IPS-NIHi7 (cell line): Measurements from ENCODE around the gene CYREN.
"Not testable (repeated sequence)": the region's sequence is repeated elsewhere in the genome, so short reads cannot be mapped to it uniquely, and the experiment has no call there.

ENCODE experiments used
- DNase-seq: peaks from one replicate; pipeline ENCODE4 v3.0.0; 2012; ENCODE audit warnings: mixed read lengths; ENCODE audit errors: extremely low spot score

CYREN gene

DNA sequence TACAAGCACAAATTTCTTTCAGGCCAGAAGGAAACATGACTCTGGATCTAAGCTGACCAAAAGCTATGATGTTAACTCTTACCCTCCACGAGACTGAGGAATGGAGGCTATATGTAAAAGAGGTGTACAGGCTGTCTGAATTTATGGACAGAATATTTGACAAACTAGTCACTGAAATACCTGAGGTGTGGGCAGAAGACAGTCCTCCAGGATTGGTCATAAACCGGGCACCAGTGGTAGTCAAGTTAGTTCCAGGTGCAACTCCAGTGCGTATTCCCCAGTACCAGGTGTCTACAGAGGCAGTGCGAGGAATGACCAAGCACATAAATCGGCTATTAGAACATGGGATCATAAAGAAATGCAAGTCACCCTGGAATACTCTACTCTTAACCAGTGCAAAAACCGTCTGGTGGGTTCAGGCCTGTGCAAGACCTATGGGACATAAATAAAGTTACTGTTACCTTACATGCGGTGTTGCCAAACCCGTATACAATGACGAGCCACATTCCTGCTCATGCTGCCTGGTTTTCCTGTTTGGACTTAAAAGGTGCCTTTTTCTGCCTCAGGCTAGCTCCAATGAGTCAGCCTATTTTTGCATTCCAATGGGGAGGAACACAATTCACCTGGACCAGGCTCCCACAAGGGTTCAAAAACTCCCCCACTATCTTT lies 6.7 kb upstream of the CYREN start:
- peak; percentile 43 for DNase-seq

DNA sequence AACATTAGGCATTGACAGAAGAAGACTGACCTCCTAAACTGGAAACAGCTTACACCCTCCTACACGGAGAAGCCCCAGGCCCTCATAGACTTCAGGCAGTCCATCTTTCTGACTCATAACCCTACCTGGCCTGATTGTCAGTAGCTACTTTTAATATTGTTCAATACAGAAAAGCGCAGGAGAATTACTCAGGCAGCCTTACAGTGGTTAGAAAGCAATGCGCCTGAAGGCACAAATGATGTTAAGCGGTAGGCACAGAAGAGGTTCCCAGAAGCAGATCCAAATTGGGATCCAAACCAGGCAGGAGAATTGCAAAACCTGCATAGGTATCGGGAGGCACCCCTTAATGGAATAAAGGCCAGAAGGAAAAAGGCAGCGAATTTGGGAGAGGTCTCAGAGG lies 5.4 kb upstream of the CYREN start:
- no peak for DNase-seq

DNA sequence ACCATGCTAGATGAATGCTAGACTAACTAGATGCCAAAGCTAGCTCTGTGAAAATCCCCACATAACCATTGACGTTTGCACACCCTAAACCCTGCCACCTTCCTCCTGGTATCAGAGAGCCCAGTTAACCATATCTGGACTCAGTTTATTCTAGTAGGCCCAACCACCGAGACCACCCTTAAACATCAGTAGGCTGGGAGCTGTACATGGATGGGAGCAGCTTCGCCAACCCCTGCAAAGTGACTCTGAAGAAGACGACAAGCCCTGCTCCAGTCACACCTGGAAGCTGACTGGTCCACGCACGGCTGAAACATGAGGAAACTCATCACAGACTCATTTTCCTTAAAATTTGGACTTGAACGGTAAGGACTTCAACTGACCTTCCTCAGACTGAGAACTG lies 4.4 kb upstream of the CYREN start:
- DNase-seq, result no peak

- not testable (repeated sequence) for DNase-seq
Measured at GRCh38 chr7:135173916-135174315, 3.4 kb upstream of the CYREN start.

GRCh38 chr7:135171581-135172291 lies 1.2 kb upstream of the CYREN start:
- DNase-seq, result not testable (repeated sequence)

DNA sequence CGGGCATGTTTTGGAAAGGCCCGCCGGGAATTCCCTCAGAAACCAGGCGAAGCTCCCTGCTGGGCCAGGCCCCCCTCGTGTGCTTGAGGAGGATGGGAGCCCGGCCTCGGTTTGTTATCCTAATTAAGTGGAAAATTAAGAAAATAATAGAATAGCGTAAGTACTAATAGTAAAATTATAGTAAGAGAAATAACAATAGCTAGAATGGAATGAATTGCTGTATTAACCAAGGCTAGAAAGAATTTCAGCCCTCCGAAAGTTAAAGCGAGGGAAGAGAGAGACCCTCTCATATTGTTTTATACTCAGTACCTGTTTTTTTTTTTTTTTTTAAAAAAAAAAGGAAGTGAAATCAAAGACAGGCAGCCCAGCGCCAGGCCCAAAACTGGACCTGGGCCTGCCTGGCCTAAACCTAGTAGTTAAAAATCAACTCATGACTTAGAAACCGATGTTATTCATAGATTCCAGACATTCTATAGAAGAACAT lies 533 bp upstream of the CYREN start:
- not testable (repeated sequence) for DNase-seq

DNA sequence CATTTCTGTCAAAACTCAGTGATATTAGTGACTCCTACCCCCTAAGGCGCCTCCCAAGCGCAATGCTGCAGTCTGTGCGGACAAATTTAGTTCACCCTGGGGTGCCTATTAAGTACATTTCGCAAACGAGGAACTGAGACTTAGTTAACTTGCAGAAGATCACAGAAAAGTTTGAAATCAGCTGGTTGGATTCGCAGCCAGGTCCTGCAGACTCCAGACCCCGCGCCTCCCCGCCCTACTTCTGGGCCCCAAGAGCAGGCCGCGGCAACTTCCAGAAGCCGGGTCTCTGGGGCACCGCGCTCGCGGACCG lies 588 bp downstream of the CYREN start:
- DNase-seq, result no peak

DNA sequence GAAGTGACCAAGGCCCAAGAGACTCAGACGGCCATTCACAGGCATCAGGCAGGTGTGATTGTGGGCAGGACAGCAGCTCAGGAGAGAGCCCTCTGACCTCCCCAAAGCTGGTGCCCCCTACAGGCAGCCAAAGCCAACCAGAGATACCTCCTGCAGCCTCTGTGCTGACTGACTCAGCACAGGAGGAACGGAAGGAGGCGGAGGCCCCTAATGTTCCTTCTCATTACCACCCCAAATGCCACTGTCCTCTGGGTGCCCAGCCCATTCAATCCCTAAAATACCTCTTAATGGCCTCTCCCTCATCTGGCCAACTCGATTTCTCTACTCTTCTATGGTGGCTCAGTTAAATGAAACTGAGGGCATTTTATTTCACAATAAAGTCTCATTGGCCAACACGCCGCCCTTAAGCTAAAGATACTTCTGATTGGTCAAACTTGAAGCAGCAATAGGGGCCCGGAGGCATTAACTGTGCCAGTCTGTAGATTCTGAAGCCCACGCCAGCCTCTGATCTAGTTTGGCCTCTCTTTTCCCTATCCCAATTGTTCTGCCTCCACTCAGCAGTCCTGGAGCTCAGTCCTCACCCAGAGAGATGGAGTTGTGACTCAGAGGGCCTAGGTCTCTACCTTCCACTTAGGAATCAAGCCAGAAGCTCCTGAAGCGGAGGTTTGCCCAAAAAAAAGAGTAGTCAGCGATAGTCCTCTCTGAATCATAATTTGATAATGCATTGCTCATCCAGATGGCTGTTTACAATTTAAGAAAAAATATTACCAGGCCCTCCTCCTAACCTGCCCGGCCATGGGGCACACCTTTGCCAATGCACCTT lies 1.2 kb downstream of the CYREN start:
- DNase-seq, result peak; percentile 83

GRCh38 chr7:135168489-135169140 lies 1.9 kb downstream of the CYREN start:
- DNase-seq, result no peak

DNA sequence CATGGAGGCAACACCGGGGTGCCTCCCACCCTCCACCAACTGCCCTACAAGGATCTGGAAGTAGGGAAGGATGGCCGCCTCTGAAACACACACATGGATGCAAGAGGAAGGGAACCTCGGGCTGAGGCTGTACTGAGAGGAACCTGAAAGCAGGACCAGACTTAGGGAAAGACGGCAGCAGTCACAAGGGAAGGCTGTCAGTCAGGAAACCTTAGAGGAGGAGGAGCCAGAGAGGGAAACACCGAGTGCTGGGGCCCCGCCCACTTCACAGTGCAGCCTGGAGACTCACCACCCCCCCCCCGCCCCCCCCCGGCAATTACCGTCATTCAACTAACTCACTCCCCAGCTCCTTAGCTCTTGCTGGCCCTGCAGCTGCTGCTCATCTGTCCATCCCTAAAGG lies 2.5 kb downstream of the CYREN start:
- DNase-seq, result no peak

DNA sequence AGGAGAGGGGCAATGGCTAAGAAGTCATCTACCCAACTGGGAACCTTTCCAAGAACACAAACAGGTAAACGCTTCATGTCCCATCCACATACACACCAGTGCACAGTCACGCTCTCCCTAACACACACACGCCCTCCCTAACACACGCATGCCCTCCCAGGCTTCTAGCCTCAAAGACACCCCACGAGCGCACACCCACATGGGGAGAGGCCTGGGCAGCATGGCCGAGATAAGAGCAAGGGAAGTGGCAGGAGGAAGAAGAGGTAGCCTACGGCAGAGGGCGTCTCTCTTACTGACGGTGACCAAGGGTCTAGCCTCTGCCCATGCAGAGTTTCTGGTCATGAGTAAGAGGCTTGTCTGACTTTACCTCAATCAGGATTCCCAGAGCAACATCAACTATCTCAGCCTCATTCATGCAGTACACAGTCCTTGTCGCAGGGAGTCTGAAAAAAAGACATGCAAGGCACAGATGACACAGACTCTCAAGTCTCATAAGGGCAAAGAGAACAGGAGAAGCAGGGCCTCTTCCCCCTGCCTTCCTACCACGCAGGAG lies 3.1 kb downstream of the CYREN start:
- no peak for DNase-seq

DNA sequence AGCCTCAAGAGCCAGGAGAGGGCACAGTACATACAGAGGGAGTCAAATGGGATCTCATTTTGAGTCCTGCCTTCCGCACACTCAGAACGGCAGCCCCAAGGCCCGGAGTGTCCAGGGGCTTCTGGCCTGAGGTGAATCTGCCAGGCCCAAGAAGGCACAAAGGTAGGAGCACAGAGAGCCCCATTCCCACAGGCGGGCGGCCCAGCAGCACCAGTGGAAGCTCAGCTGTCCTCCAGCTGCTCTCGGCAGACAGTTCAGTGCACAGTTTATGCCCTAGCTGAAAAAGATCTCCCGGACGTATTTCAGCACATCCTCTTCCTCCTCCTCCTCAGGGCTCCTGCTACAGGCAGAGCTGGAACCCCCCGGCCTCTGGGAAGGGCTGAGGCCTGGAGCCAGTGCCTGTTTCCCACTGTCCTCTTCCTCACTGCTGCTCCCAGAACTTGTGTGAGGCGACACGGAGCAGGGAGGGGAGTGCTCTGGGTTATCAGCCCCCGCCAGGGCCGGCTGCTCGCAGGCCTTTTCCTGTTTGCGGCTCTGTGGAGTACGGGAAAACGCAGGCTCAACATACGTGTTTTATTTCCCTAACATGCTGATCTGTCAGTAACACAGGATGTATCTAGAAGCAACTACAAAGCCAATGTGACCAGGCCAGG lies 4.0 kb downstream of the CYREN start:
- DNase-seq, result no peak

DNA sequence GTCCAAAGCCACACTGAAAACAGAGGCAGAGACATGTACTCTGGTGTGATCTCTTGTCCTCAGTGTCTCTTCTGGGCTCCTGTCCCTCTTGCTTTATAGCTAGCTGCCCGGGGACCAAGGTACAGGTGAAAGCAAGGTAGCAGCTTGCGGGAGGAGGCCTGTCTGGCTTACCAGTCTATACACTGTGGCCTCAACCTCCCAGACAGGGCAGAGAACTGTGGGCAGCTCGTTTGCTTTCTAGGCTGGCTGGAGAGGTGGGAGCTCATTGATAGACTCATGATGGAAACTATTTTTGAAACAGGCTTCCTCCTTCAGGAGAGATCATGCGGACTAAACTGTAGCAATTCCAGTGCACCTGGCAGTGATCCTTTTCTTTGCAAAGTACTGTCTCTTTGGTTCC lies 4.6 kb downstream of the CYREN start:
- no peak for DNase-seq

DNA sequence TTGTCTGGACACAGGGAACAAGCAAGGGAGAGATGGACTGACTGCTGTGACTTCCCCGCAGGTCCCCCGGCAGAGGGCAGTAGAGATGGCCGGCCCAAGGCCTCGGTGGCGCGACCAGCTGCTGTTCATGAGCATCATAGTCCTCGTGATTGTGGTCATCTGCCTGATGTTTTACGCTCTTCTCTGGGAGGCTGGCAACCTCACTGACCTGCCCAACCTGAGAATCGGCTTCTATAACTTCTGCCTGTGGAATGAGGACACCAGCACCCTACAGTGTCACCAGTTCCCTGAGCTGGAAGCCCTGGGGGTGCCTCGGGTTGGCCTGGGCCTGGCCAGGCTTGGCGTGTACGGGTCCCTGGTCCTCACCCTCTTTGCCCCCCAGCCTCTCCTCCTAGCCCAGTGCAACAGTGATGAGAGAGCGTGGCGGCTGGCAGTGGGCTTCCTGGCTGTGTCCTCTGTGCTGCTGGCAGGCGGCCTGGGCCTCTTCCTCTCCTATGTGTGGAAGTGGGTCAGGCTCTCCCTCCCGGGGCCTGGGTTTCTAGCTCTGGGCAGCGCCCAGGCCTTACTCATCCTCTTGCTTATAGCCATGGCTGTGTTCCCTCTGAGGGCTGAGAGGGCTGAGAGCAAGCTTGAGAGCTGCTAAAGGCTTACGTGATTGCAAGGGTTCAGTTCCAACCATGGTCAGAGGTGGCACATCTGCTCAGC lies 6.0 kb downstream of the CYREN start:
- DNase-seq, result no peak

DNA sequence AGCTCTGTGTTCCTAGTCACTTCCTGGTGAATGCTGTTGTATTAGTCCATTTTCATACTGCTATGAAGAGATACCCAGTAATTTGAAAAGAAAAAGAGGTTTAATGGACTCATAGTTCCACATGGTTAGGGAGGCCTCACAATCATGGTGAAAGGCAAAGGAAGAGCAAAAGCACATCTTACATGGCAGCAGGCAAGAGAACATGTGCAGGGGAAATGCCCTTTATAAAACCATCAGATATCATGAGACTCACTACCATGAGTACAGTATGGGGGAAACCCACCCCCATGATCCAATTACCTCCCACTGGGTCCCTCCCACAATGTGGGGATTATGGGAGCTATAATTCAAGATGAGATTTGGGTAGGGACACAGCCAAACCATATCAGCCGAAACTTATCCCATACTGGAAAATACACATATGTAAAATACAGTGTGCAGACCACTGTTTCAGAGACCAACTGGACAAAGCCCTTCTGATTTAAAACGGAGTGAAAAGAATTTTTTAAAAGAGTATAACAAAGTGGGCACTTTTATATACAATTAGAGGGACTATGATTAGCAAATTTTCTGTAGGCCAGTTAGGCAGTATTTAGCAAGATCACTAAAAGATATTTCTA lies 8.0 kb downstream of the CYREN start:
- DNase-seq, result no peak

DNA sequence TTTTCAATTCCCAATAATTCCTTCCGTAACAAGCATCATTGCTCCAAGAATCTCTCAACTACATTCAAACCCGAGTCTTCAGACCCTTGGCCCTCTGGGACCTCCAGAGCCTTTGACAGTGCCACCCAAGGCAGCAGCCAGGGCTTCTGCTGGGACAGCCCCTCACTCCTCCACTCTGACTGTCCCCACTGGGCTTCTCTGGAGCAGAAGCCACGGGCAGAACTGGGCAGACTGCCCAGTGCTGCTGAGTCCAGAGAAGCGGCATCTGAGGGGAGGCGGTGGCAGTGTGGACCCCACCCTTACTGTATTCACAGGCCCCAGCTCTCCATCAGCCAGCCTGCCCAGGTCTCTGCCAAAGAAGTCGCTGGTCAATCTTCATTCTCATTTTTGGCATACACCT lies 8.8 kb downstream of the CYREN start:
- peak; percentile 4 for DNase-seq

DNA sequence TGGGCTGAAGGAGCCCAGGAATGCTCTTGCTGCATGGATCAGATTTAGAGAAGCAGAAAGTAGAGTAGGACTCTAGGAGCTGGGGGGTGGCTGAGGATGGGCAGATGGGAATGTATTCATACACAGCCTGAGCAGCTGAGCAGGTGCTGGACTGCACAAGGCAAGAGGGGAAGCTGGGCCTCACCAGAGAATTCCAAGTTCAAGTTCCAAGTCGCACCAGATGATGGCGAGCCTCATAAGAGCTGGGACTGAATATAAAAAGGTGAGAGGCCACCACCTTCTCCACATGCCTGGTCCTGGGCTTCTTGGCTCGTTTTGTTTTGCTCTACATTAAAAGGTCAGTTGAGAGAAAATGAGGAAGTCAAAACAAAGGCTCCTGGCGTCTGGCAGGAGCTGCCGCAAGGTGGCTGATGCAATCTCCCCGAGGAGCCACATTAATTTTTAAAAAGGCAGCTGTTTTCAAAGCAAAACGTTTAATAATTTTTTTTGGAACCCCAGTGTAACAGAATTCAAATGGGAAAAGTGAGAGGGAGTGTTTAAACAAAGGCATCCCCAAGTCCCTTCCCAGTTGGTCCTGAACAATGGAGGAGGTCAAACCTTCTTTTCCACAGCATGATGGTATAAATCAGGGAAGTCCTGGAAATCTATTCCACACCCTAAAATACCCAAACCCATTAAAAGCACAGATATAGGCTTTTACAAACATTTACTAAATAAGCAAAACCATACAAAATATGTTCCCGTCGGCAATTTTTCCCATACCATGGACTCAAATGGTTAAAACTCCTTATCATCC lies 9.5 kb downstream of the CYREN start:
- DNase-seq, result peak; percentile 14

DNA sequence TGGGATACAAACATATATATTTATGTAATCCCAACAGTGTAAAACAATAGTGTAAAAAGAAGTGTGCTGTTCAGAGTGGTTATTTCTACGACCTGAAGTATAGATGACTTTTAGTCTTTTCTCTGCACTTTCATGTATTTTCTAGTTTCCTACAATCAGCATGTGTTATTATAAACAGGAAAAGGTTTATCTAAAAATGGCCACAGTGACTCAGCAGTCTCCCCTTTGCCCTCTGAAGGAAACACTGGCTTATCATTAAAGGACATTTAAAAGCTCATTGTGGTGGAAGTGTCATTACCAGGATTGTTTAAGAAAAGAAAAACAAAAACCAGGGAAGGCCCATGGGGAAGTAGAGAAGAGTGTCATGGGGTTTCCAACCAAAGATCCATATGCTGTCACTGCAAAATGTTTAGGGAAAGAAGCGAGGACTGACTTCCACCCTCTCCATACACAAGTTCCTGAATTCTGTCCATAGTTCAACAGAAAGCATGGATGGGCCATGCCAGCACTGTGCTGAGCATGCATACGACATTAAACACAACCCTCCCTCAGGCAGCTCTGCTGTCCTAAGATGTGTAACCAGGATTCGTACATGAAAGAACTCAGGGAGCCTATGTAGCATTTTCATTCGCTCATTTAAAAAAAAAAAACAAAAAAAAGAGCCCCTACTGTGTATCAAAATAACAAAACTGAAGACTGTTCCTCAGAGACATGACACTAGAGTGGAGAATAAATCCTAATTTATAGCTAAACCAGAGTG lies 10.2 kb downstream of the CYREN start:
- DNase-seq, result peak; percentile 7
